Measurements from ENCODE around the gene COG8. TPM values are rescaled to one million over a fixed set of nuclear protein-coding genes. Genes with fewer than 3 reads are reported as not detected.

COG8 gene
- polyA plus RNA-seq, 3 donors = 11.9 to 24.1 (median 21.6) TPM

GRCh38 chr16:69318911-69319289 lies 20.5 kb downstream of the COG8 start:
- TF ChIP-seq CTCF (IDR thresholded peaks at IDR 0.05) = no peak
- Histone ChIP-seq H3K79me2 (ENCODE audit: insufficient read depth, low read length) (peaks cover 50% of the 10 kb centered on the region), H3K9me3 (replicated peaks in 1 of 2; ENCODE audit: control insufficient read depth in 1 of 2, insufficient read depth in 1 of 2, low read length in 2 of 2) (no peaks in the 10 kb centered on the region), H3K27ac (ENCODE audit: low read depth in 1 of 2, low read length in 2 of 2) (no peak overlapping the region), H4K20me1 (ENCODE audit: insufficient read depth, low read length) (peaks cover 89% of the 10 kb centered on the region), H3K9ac (ENCODE audit: insufficient read depth, low read length, poor library complexity, severe bottlenecking) (no peak overlapping the region), H3K4me2 (replicated peaks; ENCODE audit: extremely low read depth, low read length, poor library complexity, severe bottlenecking) (no peak overlapping the region), H3K27me3 (ENCODE audit: control insufficient read depth in 2 of 2, insufficient read depth in 2 of 2, low read length in 2 of 2) (no peaks in the 10 kb centered on the region), H3K36me3 (replicated peaks in 1 of 2; ENCODE audit: control insufficient read depth in 1 of 2, insufficient read depth in 2 of 2, low read length in 2 of 2) (peaks cover 89 to 100% of the 10 kb centered on the region in 2 donors), H3K4me3 (replicated peaks in 1 of 3; ENCODE audit: low read depth in 2 of 3, low read length in 3 of 3) (no peak overlapping the region), H3K4me1 (ENCODE audit: control insufficient read depth in 1 of 2, insufficient read depth in 2 of 2, low read length in 2 of 2) (no peaks in the 10 kb centered on the region), H2AFZ (ENCODE audit: insufficient read depth, low read depth, low read length, poor library complexity, severe bottlenecking) (no peak overlapping the region)
- peaks cover 0 to 2% (median 0%) of the 10 kb centered on the region in 7 donors for H3K9me3 Mint-ChIP-seq
- no peaks in the 10 kb centered on the region for H3K4me1 Mint-ChIP-seq
- 88% methylated on average over 9 of the region's 10 CpGs for WGBS (ENCODE audit: insufficient coverage)
- no peak overlapping the region for H3K4me3 Mint-ChIP-seq
- H3K27me3 Mint-ChIP-seq (ENCODE audit: low read depth in 3 of 3) = no peaks in the 10 kb centered on the region
- intact Hi-C loops (cut with micrococcal nuclease) = loop anchor here in 1 of 2 donors (10.0 kb wide), 1 partner anchor 184 kb away; the partner anchor contains the start of genes CHTF8 and UTP4
- H3K27ac Mint-ChIP-seq = no peak overlapping the region
- no peak for DNase-seq
- peaks cover 81 to 99% of the 10 kb centered on the region in 2 donors for H3K36me3 Mint-ChIP-seq

GRCh38 chr16:69318177-69318910 lies 21.0 kb downstream of the COG8 start:
- intact Hi-C loops (cut with micrococcal nuclease) = loop anchor here in 1 of 2 donors (10.0 kb wide), 1 partner anchor 184 kb away; the partner anchor contains the start of genes CHTF8 and UTP4
- H3K9me3 Mint-ChIP-seq = peaks cover 0 to 2% (median 0%) of the 10 kb centered on the region in 7 donors
- no peak for TF ChIP-seq CTCF (IDR thresholded peaks at IDR 0.05)
- WGBS (ENCODE audit: insufficient coverage) = 99% methylated on average over 27 of the region's 30 CpGs
- no peaks in the 10 kb centered on the region for H3K9me3 ChIP-seq (replicated peaks in 1 of 2; ENCODE audit: control insufficient read depth in 1 of 2, insufficient read depth in 1 of 2, low read length in 2 of 2)
- no peak overlapping the region for H3K9ac ChIP-seq (ENCODE audit: insufficient read depth, low read length, poor library complexity, severe bottlenecking)
- no peaks in the 10 kb centered on the region for H3K27me3 ChIP-seq (ENCODE audit: control insufficient read depth in 2 of 2, insufficient read depth in 2 of 2, low read length in 2 of 2)
- H3K27ac Mint-ChIP-seq = peak overlapping the region in 1 of 7 donors; percentile 26
- no peak overlapping the region for H3K27ac ChIP-seq (ENCODE audit: low read depth in 1 of 2, low read length in 2 of 2)
- H3K4me3 Mint-ChIP-seq = no peak overlapping the region
- H3K4me1 Mint-ChIP-seq = no peaks in the 10 kb centered on the region
- H3K4me1 ChIP-seq (ENCODE audit: control insufficient read depth in 1 of 2, insufficient read depth in 2 of 2, low read length in 2 of 2) = no peaks in the 10 kb centered on the region
- H3K79me2 ChIP-seq (ENCODE audit: insufficient read depth, low read length) = peaks cover 51% of the 10 kb centered on the region
- DNase-seq = no peak
- no peaks in the 10 kb centered on the region for H3K27me3 Mint-ChIP-seq (ENCODE audit: low read depth in 3 of 3)
- H3K36me3 ChIP-seq (replicated peaks in 1 of 2; ENCODE audit: control insufficient read depth in 1 of 2, insufficient read depth in 2 of 2, low read length in 2 of 2) = peaks cover 85 to 100% of the 10 kb centered on the region in 2 donors
- peaks cover 75 to 98% of the 10 kb centered on the region in 2 donors for H3K36me3 Mint-ChIP-seq
- no peak overlapping the region for H3K4me3 ChIP-seq (replicated peaks in 1 of 3; ENCODE audit: low read depth in 2 of 3, low read length in 3 of 3)
- no peak overlapping the region for H3K4me2 ChIP-seq (replicated peaks; ENCODE audit: extremely low read depth, low read length, poor library complexity, severe bottlenecking)
- H2AFZ ChIP-seq (ENCODE audit: insufficient read depth, low read depth, low read length, poor library complexity, severe bottlenecking) = no peak overlapping the region
- peaks cover 89% of the 10 kb centered on the region for H4K20me1 ChIP-seq (ENCODE audit: insufficient read depth, low read length)
